SK-N-SH (cell line): ENCODE data around the gene POP4. TPM values are rescaled to one million over a fixed set of nuclear protein-coding genes. Genes with fewer than 3 reads are reported as not detected.

Experiments
- CTCF ChIA-PET: fragments of 300-600, 350-600 bp; formaldehyde crosslinking; extraction: SDS; loops from one replicate; lab custom pipeline; 2021; lab: Yijun Ruan, JAX
- POLR2A ChIA-PET: fragments of 350-600 bp; sonication (Branson Sonifier 250); formaldehyde crosslinking; extraction: SDS; loops from one replicate; lab custom pipeline; 2020; ENCODE audit warnings: antibody characterized with exemption, inconsistent platforms; lab: Yijun Ruan, JAX
- DNase-seq: peaks from one replicate; pipeline ENCODE4 v3.0.0; 2012
- H2AFZ ChIP-seq: fragments of 200-600 bp; sonication (generic); 2 replicates; pipeline ENCODE4 v1.8.1; 2016; ENCODE audit warnings: antibody characterized with exemption, mild to moderate bottlenecking, low read depth
- H3F3A ChIP-seq: fragments of 200-600 bp; sonication (generic); replicated peaks from 2 replicates; pipeline ENCODE3; 2016; ENCODE audit warnings: antibody characterized with exemption, mild to moderate bottlenecking; ENCODE audit not compliant: insufficient read depth
- H3K27ac ChIP-seq, 2 experiments: fragments of 200-500 bp in 1 of 2; fragments of 200-600 bp in 1 of 2; sonication (Bioruptor generic) in 1 of 2; sonication (generic), shearing (Covaris generic) in 1 of 2; 2 replicates each; pipeline versions ENCODE4 v1.5.1 to v1.6.1; 2014 to 2016; ENCODE audit warnings: low read depth in 2 of 2, inconsistent platforms in 1 of 2, low read length in 1 of 2, mild to moderate bottlenecking in 1 of 2, mixed read lengths in 1 of 2
- H3K27me3 ChIP-seq: fragments of 200-600 bp; sonication (generic), shearing (Covaris generic); 2 replicates; pipeline ENCODE4 v1.6.1; 2016; ENCODE audit warnings: mixed run types; ENCODE audit not compliant: insufficient read depth
- H3K36me3 ChIP-seq, 2 experiments: fragments of 200-500 bp in 1 of 2; fragments of 200-600 bp in 1 of 2; sonication (Bioruptor generic) in 1 of 2; sonication (generic) in 1 of 2; replicated peaks in 1 of 2; 2 replicates each; pipeline versions ENCODE3 to v1.5.1; 2014 to 2016; ENCODE audit warnings: low read length in 1 of 2, mild to moderate bottlenecking in 1 of 2; ENCODE audit not compliant: insufficient read depth in 2 of 2, control insufficient read depth in 1 of 2
- H3K4me1 ChIP-seq, 2 experiments: fragments of 200-500 bp in 1 of 2; fragments of 200-600 bp in 1 of 2; sonication (Bioruptor generic) in 1 of 2; sonication (generic), shearing (Covaris generic) in 1 of 2; 2 replicates each; pipeline versions ENCODE4 v1.5.1 to v1.6.1; 2014 to 2016; ENCODE audit warnings: low read depth in 1 of 2, low read length in 1 of 2, mixed run types in 1 of 2; ENCODE audit not compliant: insufficient read depth in 2 of 2, control insufficient read depth in 1 of 2
- H3K4me2 ChIP-seq: fragments of 200-600 bp; sonication (generic), shearing (Covaris generic); 2 replicates; pipeline ENCODE4 v1.6.1; 2017; ENCODE audit warnings: mixed run types
- H3K4me3 ChIP-seq, 2 experiments: fragments of 200-500 bp in 1 of 2; fragments of 200-600 bp in 1 of 2; sonication (Bioruptor generic) in 1 of 2; sonication (generic), shearing (Covaris generic) in 1 of 2; 2 replicates each; pipeline versions ENCODE4 v1.5.1 to v1.8.1; 2014 to 2016; ENCODE audit warnings: low read depth in 2 of 2, inconsistent platforms in 1 of 2, low read length in 1 of 2, mild to moderate bottlenecking in 1 of 2, mixed read lengths in 1 of 2, moderate library complexity in 1 of 2
- H3K79me2 ChIP-seq: fragments of 200-600 bp; sonication (generic); 2 replicates; pipeline ENCODE4 v1.8.1; 2017; ENCODE audit warnings: mild to moderate bottlenecking; ENCODE audit not compliant: insufficient read depth
- H3K9ac ChIP-seq: fragments of 200-600 bp; sonication (generic); 2 replicates; pipeline ENCODE4 v1.6.1; 2017; ENCODE audit warnings: mixed run types
- H3K9me2 ChIP-seq: fragments of 200-600 bp; sonication (generic); 2 replicates; pipeline ENCODE4 v1.6.1; 2017; ENCODE audit warnings: mixed run types
- H3K9me3 ChIP-seq: fragments of 200-600 bp; sonication (generic); 2 replicates; pipeline ENCODE4 v1.6.1; 2017; ENCODE audit warnings: mixed run types, mild to moderate bottlenecking, moderate library complexity
- H4K20me1 ChIP-seq: fragments of 200-600 bp; sonication (generic); 2 replicates; pipeline ENCODE4 v1.6.1; 2017; ENCODE audit warnings: mild to moderate bottlenecking, mixed run types; ENCODE audit not compliant: insufficient read depth
- CHD2 ChIP-seq: fragments of 150-350 bp; IDR thresholded peaks from 2 replicates; pipeline ENCODE4 v1.6.1; 2018; ENCODE audit warnings: low read length; ENCODE audit not compliant: partially characterized antibody
- EZH2phosphoT487 ChIP-seq: fragments of 200-600 bp; sonication (generic); IDR thresholded peaks from 2 replicates; pipeline ENCODE4 v1.6.1; 2017; ENCODE audit warnings: low read depth, mixed run types, mild to moderate bottlenecking, antibody characterized with exemption, moderate library complexity, borderline replicate concordance
- FOXM1 ChIP-seq: IDR thresholded peaks from 2 replicates; pipeline ENCODE4 v1.4.0; 2012; ENCODE audit warnings: low read depth, mild to moderate bottlenecking
- IRF3 ChIP-seq: fragments of 150-350 bp; IDR thresholded peaks from 2 replicates; pipeline ENCODE4 v1.6.1; 2016; ENCODE audit warnings: mild to moderate bottlenecking, low read depth, low read length
- JUND ChIP-seq: IDR thresholded peaks from 2 replicates; pipeline ENCODE4 v1.4.0; 2012
- MAX ChIP-seq: IDR thresholded peaks from 2 replicates; pipeline ENCODE4 v1.4.0; 2012; ENCODE audit warnings: low read depth
- MEF2A ChIP-seq: IDR thresholded peaks from 2 replicates; pipeline ENCODE4 v1.4.0; 2012; ENCODE audit warnings: low read depth, borderline replicate concordance
- MXI1 ChIP-seq: IDR thresholded peaks from 2 replicates; pipeline ENCODE4 v1.6.1; 2012; ENCODE audit warnings: mild to moderate bottlenecking, low read depth, low read length, improper control_type of control experiment
- NFIC ChIP-seq: IDR thresholded peaks from 2 replicates; pipeline ENCODE4 v1.4.0; 2012; ENCODE audit warnings: borderline replicate concordance
- PBX3 ChIP-seq: IDR thresholded peaks from 2 replicates; pipeline ENCODE4; 2012
- POLR2AphosphoS5 ChIP-seq: IDR thresholded peaks from 2 replicates; pipeline ENCODE4 v1.6.1; 2012; ENCODE audit warnings: low read depth, low read length
- RAD21 ChIP-seq: IDR thresholded peaks from 2 replicates; pipeline ENCODE4 v1.6.1; 2012; ENCODE audit warnings: mild to moderate bottlenecking, low read length
- RCOR1 ChIP-seq: fragments of 150-350 bp; IDR thresholded peaks from 2 replicates; pipeline ENCODE4 v1.6.1; 2017; ENCODE audit warnings: antibody characterized with exemption, low read length
- RXRA ChIP-seq: IDR thresholded peaks from 2 replicates; pipeline ENCODE4 v1.4.0; 2012; ENCODE audit warnings: low read depth, mild to moderate bottlenecking, borderline replicate concordance
- SIN3A ChIP-seq: IDR thresholded peaks from 2 replicates; pipeline ENCODE4 v1.6.1; 2012; ENCODE audit warnings: low read depth, mild to moderate bottlenecking, low read length, moderate library complexity, borderline replicate concordance
- SMC3 ChIP-seq: IDR thresholded peaks from 2 replicates; pipeline ENCODE4 v1.6.1; 2012; ENCODE audit warnings: low read depth, low read length, improper control_type of control experiment
- TCF12 ChIP-seq: IDR thresholded peaks from 2 replicates; pipeline ENCODE4 v1.4.0; 2012
- USF2 ChIP-seq: fragments of 150-350 bp; IDR thresholded peaks from 2 replicates; pipeline ENCODE4 v1.6.1; 2017; ENCODE audit warnings: antibody characterized with exemption, low read length, low read depth, borderline replicate concordance
- YY1 ChIP-seq: IDR thresholded peaks from 2 replicates; pipeline ENCODE4 v1.4.0; 2012; ENCODE audit warnings: low read depth, mild to moderate bottlenecking
- whole genome bisulfite sequencing: methylation state at CpG from one replicate; pipeline ENCODE4 v1.1.6; 2017; ENCODE audit warnings: low lambda C conversion rate; 5-methylcytosine and 5-hydroxymethylcytosine counted together
- polyA plus RNA-seq, 3 experiments: library from polyadenylated mRNA; depleted of rRNA; stranded (reverse); fragments of >200 nt; gene quantifications; 2 replicates each; pipeline ENCODE4 v1.2.3, GENCODE V29; 2012

The POP4 gene
- polyA plus RNA-seq, 1 of the 3 experiments (the other 2 are of a cell fraction): 75.4 TPM

GRCh38 chr19:29618871-29619270 is 12.8 kb downstream of the POP4 start:
- H3K9me2 ChIP-seq: no peaks in the 10 kb centered on the region
- H3K27ac ChIP-seq: no peak overlapping the region
- no peak overlapping the region for H3K9ac ChIP-seq
- H3K9me3 ChIP-seq: no peaks in the 10 kb centered on the region
- no peaks in the 10 kb centered on the region; the same call in 1 of the 2 replicates for H3K27me3 ChIP-seq
- H3K36me3 ChIP-seq: peaks cover 0 to 19% of the 10 kb centered on the region in 2 experiments
- no peaks in the 10 kb centered on the region for H3K79me2 ChIP-seq
- H3K4me3 ChIP-seq: no peak overlapping the region
- no peak for TF ChIP-seq PBX3
- TF ChIP-seq POLR2AphosphoS5: no peak
- TF ChIP-seq SIN3A: no peak
- no peak for TF ChIP-seq RAD21
- TF ChIP-seq MAX: no peak
- no peak for TF ChIP-seq RXRA
- no peak for TF ChIP-seq TCF12
- TF ChIP-seq MXI1: no peak
- TF ChIP-seq JUND: no peak
- no peak for TF ChIP-seq CHD2
- TF ChIP-seq USF2: no peak
- TF ChIP-seq YY1: no peak
- no peak for TF ChIP-seq MEF2A
- no peak for TF ChIP-seq SMC3
- no peak for TF ChIP-seq FOXM1
- no peak for TF ChIP-seq EZH2phosphoT487
- TF ChIP-seq RCOR1: no peak
- TF ChIP-seq NFIC: no peak
- no peak for TF ChIP-seq IRF3
- H4K20me1 ChIP-seq: no peaks in the 10 kb centered on the region
- no peaks in the 10 kb centered on the region for H3K4me1 ChIP-seq
- no peak for DNase-seq
- WGBS: 17% methylated on average over 6 of the region's 7 CpGs
- H2AFZ ChIP-seq: no peak overlapping the region
- no peaks in the 10 kb centered on the region for H3F3A ChIP-seq
- ChIA-PET CTCF (interaction anchor here (0.9 to 2.6 kb wide), 5 partner anchors 9 to 112 kb away, joined by 3 to 25 read pairs (median 9); no protein-coding TSS in a partner anchor), POLR2A (interaction anchor here (1.1 kb wide), 1 partner anchor 13 kb away, joined by 3 read pairs; the partner anchor contains the start of gene POP4)
- H3K4me2 ChIP-seq: no peak overlapping the region
